Measurements from ENCODE around the gene TTC34.

DNA sequence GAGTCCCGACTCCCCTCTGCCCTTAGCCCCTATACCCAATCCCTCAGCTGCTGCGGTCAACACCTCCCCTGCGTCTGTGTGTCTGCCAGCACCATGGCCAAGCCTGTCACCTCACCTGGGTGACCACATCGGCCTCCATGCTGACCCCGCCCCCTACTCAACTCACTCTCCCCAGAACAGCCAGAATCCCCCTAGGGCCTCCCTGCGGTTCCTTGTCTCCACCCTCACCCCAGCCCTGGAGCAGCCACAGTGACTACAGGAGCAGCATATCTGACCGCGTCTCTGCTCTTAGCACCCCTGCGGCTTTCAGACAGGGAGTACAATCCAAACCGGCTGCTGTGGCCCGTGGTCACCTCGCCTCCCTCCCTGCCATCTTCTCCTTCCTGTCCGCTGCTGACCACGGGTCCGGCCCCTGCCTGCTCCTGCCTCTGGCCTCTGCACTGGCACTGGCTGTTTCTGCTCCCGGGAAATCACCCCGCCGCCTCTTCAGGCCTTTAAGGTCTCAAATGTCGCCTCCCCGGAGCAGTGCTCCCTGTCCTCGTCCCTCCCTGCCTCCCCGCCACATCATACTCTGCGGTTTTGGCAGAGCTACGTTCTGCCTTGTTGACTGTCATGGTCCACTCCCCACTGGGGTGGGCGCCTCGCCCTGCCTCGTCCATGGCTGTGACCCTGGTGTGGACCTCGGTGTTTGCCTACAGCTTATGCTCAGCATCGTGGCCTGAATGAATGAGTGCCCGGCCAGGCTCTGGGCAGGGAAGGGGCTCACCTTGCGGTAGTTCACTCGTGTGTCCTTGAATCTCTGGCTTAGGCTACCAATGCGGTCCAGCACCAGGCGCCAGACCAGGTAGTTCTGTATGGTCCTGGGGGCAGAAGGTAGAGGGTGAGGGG, 203.8 kb downstream of the TTC34 start:
- TF ChIP-seq POLR2AphosphoS5 (IDR thresholded peaks at IDR 0.05) (no peak), POLR2A (IDR thresholded peaks at IDR 0.05) (no peak)
- TF ChIP-seq, protein P1, sequence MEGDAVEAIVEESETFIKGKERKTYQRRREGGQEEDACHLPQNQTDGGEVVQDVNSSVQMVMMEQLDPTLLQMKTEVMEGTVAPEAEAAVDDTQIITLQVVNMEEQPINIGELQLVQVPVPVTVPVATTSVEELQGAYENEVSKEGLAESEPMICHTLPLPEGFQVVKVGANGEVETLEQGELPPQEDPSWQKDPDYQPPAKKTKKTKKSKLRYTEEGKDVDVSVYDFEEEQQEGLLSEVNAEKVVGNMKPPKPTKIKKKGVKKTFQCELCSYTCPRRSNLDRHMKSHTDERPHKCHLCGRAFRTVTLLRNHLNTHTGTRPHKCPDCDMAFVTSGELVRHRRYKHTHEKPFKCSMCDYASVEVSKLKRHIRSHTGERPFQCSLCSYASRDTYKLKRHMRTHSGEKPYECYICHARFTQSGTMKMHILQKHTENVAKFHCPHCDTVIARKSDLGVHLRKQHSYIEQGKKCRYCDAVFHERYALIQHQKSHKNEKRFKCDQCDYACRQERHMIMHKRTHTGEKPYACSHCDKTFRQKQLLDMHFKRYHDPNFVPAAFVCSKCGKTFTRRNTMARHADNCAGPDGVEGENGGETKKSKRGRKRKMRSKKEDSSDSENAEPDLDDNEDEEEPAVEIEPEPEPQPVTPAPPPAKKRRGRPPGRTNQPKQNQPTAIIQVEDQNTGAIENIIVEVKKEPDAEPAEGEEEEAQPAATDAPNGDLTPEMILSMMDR (IDR thresholded peaks at IDR 0.05) = no peak
